Activated naive CD4-positive, alpha-beta T cell treated with anti-CD3 and anti-CD28 coated beads, Interleukin-2, amount 50 U/mL, for 72 hours (primary cell): Measurements from ENCODE around the gene MACROD2. TPM values are rescaled to one million over a fixed set of nuclear protein-coding genes. Genes with fewer than 3 reads are reported as not detected.

Experiments
- ATAC-seq, 2 donors: fragments of 150-1000 bp; cut with Tn5 transposase; 2 replicates each; pipeline ENCODE4 v1.10.0; 2021; ENCODE audit warnings: mild to moderate bottlenecking in 2 of 2, moderate library complexity in 2 of 2
- DNase-seq, 2 donors: peaks; one replicate each; pipeline ENCODE4 v3.0.0; 2021 to 2022; ENCODE audit warnings: low spot score in 2 of 2
- H3K27ac Mint-ChIP-seq, 2 donors: one replicate each; pipeline ENCODE4 v1.8.0; 2022; ENCODE audit warnings: mild to moderate bottlenecking in 2 of 2, mixed read lengths in 2 of 2
- H3K36me3 Mint-ChIP-seq, 2 donors: one replicate each; pipeline ENCODE4 v1.8.0; 2022; ENCODE audit warnings: mixed read lengths in 2 of 2
- H3K9me3 Mint-ChIP-seq, 2 donors: one replicate each; pipeline ENCODE4 v1.8.0; 2022; ENCODE audit warnings: mixed read lengths in 2 of 2
- total RNA-seq, 2 donors: library from RNA; stranded (reverse); gene quantifications; one replicate each; pipeline ENCODE4 v1.2.3, GENCODE V29; 2022

The MACROD2 gene
- total RNA-seq, 2 donors from 2014 or later, result not detected

DNA sequence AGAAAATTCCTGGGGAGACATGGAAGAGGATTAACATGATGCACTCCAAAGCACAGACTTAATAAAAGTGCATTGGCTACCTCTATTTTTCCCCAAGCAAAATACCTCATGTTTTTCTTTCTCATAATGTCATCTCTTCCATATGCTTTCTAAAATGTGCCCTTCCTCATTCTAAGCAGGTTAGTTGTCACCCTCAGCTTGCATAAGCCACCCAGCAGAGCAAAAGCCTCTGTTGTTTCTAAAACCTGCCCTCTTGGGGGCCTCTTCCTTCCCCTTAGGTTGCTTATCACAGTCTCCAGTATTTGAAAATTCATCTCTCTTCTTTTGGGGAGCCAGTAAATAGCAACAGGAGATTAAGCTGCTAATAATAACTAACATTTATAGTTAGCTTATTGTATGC lies 525.7 kb downstream of the MACROD2 start:
- Mint-ChIP-seq H3K36me3 (peaks cover 0 to 20% of the 10 kb centered on the region in 2 donors), H3K9me3 (peaks cover 26 to 34% of the 10 kb centered on the region in 2 donors), H3K27ac (no peak overlapping the region)
- no peak for ATAC-seq
- no peak for DNase-seq

DNA sequence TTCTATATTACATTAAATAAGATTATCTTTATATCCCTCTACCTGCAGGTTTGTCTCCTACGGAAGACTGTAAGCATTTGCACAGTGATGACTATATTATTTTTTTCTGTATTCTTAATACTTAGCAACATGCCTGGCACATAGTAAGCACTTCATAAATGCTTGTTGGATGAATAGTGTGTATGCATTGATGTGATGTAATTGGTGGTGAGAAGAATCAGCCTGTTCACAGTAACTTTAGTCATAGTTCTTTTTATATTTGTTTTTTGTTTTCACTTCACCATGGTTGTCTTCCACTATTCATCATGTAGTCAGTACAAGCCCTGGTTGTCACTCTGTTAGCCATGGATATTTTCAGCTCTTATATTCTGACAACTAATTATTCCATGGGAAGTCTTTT lies 526.1 kb downstream of the MACROD2 start:
- Mint-ChIP-seq H3K9me3 (peaks cover 26 to 32% of the 10 kb centered on the region in 2 donors), H3K27ac (no peak overlapping the region)
- no peak for ATAC-seq

DNA sequence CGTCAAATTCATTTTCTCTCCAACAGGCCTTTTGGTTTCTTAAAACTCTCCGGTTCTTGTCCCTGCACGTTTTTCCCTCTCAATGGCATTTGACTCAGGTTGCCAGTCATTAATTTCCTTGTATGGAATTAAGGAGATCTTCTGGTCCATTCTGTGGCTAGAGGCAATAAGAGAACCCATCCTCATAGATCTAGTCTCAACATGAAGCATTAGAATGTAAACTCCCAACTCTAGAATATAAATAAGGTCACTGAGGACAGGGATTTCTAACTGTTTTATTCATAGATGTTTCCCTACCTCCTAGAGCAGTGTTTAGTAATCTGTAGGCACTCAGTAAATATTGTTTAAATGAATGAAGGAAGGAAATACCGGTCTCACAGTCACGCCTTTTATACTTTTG lies 527.3 kb downstream of the MACROD2 start:
- DNase-seq (no peak), ATAC-seq (no peak)
- Mint-ChIP-seq H3K9me3 (peaks cover 26 to 29% of the 10 kb centered on the region in 2 donors), H3K36me3 (peaks cover 0 to 24% of the 10 kb centered on the region in 2 donors), H3K27ac (no peak overlapping the region)

More for the DNA sequence above, 526.1 kb downstream of the MACROD2 start:
- DNase-seq, result no peak
- H3K36me3 Mint-ChIP-seq, result peaks cover 0 to 20% of the 10 kb centered on the region in 2 donors

- ATAC-seq, result no peak
- no peak for DNase-seq
- Mint-ChIP-seq H3K27ac (no peak overlapping the region), H3K36me3 (peaks cover 0 to 24% of the 10 kb centered on the region in 2 donors), H3K9me3 (peaks cover 26 to 29% of the 10 kb centered on the region in 2 donors)
Observed at GRCh38 chr20:14523090-14523489, 527.8 kb downstream of the MACROD2 start.

- H3K9me3 Mint-ChIP-seq, result peaks cover 29% of the 10 kb centered on the region in 2 donors
- DNase-seq (no peak), ATAC-seq (no peak)
- H3K27ac Mint-ChIP-seq, result no peak overlapping the region
- peaks cover 0 to 30% of the 10 kb centered on the region in 2 donors for H3K36me3 Mint-ChIP-seq
Observed at GRCh38 chr20:14525426-14525825, 530.1 kb downstream of the MACROD2 start.

- Mint-ChIP-seq H3K9me3 (peaks cover 21 to 23% of the 10 kb centered on the region in 2 donors), H3K36me3 (peaks cover 0 to 23% of the 10 kb centered on the region in 2 donors), H3K27ac (no peak overlapping the region)
- DNase-seq (no peak), ATAC-seq (no peak)
Observed at GRCh38 chr20:14526891-14527290, 531.6 kb downstream of the MACROD2 start.

- Mint-ChIP-seq H3K36me3 (peaks cover 0 to 10% of the 10 kb centered on the region in 2 donors), H3K9me3 (peaks cover 5 to 9% of the 10 kb centered on the region in 2 donors), H3K27ac (no peak overlapping the region)
- ATAC-seq (no peak), DNase-seq (no peak)
Observed at GRCh38 chr20:14531786-14532185, 536.5 kb downstream of the MACROD2 start.

- Mint-ChIP-seq H3K9me3 (peaks cover 15 to 17% of the 10 kb centered on the region in 2 donors), H3K36me3 (no peaks in the 10 kb centered on the region), H3K27ac (no peak overlapping the region)
- no peak for ATAC-seq
- no peak for DNase-seq
Observed at GRCh38 chr20:14536738-14537137, 541.4 kb downstream of the MACROD2 start.

GRCh38 chr20:14538433-14538832 lies 543.1 kb downstream of the MACROD2 start:
- no peak overlapping the region for H3K27ac Mint-ChIP-seq

GRCh38 chr20:14543040-14543439 lies 547.7 kb downstream of the MACROD2 start:
- no peak for DNase-seq
- no peak for ATAC-seq
- no peak overlapping the region for H3K27ac Mint-ChIP-seq
- no peaks in the 10 kb centered on the region for H3K36me3 Mint-ChIP-seq
- peaks cover 16 to 17% of the 10 kb centered on the region in 2 donors for H3K9me3 Mint-ChIP-seq

More at GRCh38 chr20:14538433-14538832, 543.1 kb downstream of the MACROD2 start:
- DNase-seq (no peak), ATAC-seq (no peak)
- Mint-ChIP-seq H3K36me3 (no peaks in the 10 kb centered on the region), H3K9me3 (peaks cover 15 to 17% of the 10 kb centered on the region in 2 donors)

DNA sequence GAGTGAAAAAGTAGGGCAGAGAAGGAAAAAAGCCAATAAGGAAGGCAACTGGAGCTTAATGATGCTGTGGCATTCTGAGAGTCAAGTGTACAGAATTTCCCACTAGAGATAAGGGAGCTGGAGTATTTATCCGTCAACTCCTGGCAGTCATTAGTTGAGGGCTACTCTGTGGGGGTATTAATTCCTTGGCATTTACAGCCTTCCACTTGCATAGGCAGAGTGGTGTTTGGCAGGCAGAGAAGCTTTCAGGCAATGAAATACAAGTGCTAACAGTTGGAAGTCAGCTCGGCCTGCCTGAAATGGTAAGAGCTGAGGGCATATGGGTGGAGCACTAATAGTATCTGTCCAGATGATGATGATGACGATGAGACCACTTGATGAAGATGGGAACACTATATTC lies 549.4 kb downstream of the MACROD2 start:
- DNase-seq (no peak), ATAC-seq (no peak)
- H3K9me3 Mint-ChIP-seq, result peaks cover 8 to 11% of the 10 kb centered on the region in 2 donors
- no peaks in the 10 kb centered on the region for H3K36me3 Mint-ChIP-seq
- no peak overlapping the region for H3K27ac Mint-ChIP-seq

- Mint-ChIP-seq H3K9me3 (peaks cover 9 to 20% of the 10 kb centered on the region in 2 donors), H3K27ac (no peak overlapping the region), H3K36me3 (no peaks in the 10 kb centered on the region)
- ATAC-seq (no peak), DNase-seq (no peak)
Observed at GRCh38 chr20:14550655-14551054, 555.3 kb downstream of the MACROD2 start.

DNA sequence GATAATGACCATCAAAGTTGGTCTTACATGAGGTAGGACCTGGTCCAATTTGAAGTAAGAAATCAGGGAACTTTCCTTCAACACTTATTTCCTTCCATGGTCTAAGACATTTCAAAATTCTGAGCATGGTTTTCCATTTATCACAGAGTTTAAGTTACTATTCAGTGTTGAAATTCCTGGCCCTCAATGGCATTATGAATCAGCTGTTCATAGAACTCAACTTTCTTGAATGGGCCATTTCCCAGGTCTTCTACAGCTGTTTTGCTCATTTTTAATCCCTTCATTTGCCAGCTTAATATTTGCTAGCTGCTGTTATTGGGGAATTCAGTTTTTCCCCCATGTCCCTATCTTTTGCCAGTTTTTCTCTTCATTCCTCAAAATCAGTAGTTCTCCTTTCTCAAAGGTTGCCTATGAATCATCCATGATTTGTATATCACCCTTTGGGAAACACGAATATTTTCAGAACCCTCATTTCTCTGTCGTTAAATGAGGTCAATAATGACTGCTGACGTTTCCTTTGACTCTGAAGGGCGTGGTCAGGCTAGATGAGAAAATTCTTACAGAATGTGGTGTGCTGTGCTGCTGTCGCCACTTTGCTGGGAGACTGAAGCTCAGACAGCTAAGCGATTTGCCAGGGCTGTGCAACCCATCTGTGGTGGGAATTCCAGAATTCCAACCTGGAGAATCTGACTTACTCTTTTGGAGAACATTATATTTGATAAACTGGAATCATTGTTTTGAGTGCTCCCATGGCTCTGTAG lies 558.6 kb downstream of the MACROD2 start:
- H3K36me3 Mint-ChIP-seq, result no peaks in the 10 kb centered on the region
- H3K9me3 Mint-ChIP-seq, result peaks cover 5 to 15% of the 10 kb centered on the region in 2 donors
- H3K27ac Mint-ChIP-seq, result no peak overlapping the region
- DNase-seq (no peak), ATAC-seq (no peak)

DNA sequence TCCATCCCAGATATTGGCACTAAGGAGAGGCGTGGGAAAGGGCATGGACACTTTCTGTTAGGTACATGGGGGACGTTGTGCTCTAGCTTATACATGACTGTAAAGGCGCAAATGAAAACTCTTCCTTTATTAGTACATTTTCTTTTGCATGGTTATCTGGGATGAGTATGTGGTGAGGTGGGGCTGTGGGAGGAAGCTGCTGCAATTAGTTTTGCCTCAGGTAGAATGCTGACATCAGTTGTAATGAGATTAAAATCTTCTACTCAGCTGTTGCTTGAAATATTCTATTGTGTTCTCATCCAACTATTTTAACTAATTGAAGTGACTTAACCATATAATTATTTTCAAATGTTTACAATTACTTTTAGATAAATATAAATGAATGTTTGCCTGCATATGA lies 560.4 kb downstream of the MACROD2 start:
- H3K9me3 Mint-ChIP-seq, result peaks cover 0 to 9% of the 10 kb centered on the region in 2 donors
- H3K36me3 Mint-ChIP-seq, result no peaks in the 10 kb centered on the region
- no peak for DNase-seq
- ATAC-seq, result no peak
- no peak overlapping the region for H3K27ac Mint-ChIP-seq

- ATAC-seq (no peak), DNase-seq (no peak)
- H3K36me3 Mint-ChIP-seq, result no peaks in the 10 kb centered on the region
- peaks cover 0 to 9% of the 10 kb centered on the region in 2 donors for H3K9me3 Mint-ChIP-seq
- H3K27ac Mint-ChIP-seq, result no peak overlapping the region
Observed at GRCh38 chr20:14556206-14556605, 560.9 kb downstream of the MACROD2 start.

- no peak for DNase-seq
- H3K27ac Mint-ChIP-seq, result no peak overlapping the region
- H3K9me3 Mint-ChIP-seq, result peaks cover 8 to 14% of the 10 kb centered on the region in 2 donors
- no peak for ATAC-seq
- H3K36me3 Mint-ChIP-seq, result no peaks in the 10 kb centered on the region
Observed at GRCh38 chr20:14559612-14560011, 564.3 kb downstream of the MACROD2 start.

DNA sequence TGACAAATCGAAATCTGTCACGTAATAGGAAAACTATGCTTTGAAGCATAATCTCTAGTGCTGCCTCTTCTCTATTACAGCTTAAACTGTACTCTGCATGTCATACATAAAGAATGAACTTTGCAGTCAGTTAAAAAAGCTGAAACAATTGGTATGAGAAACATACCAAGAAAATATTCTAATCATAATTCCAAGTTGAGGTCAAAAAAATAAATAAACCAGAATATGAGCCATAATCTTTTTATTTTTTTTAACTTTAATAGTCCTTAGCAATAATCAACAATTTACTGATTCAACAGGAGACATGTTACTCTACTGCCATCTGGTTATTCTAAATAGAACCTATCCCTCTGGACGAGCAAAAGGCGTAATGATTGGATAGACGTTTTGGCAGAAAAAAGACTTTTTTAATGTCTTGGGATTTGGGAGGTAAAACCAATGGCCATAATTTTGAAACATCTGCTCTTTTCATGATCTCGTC lies 566.5 kb downstream of the MACROD2 start:
- no peak for ATAC-seq
- H3K36me3 Mint-ChIP-seq, result peaks cover 0 to 5% of the 10 kb centered on the region in 2 donors
- H3K9me3 Mint-ChIP-seq, result peaks cover 13% of the 10 kb centered on the region in 2 donors
- H3K27ac Mint-ChIP-seq, result no peak overlapping the region
- no peak for DNase-seq

DNA sequence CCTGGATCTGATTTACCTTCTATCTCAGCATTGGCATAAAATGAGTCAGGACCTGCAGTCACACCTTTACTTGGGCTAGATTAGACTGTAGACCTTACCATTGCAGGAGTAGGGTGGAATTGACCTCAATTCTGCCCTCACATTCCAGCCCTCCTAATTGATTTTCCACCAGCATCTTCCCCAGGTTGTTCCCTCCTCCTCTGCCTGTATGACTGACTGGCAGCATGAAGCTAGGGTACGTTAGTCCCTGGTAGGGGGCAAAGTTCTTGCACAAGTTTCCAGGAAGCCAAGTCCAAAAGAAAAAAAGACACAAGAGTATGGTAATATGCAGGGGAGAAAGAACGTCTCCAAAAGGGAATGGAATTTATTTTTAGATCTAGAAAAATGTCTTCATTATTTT lies 567.7 kb downstream of the MACROD2 start:
- H3K27ac Mint-ChIP-seq, result no peak overlapping the region
- peaks cover 13% of the 10 kb centered on the region in 2 donors for H3K9me3 Mint-ChIP-seq
- ATAC-seq, result no peak
- DNase-seq, result no peak
- H3K36me3 Mint-ChIP-seq, result peaks cover 0 to 5% of the 10 kb centered on the region in 2 donors
